Activated CD4-positive, alpha-beta T cell treated with anti-CD3 and anti-CD28 coated beads for 36 hours (primary cell): ENCODE measurements around the gene TNFRSF6B. TPM values are rescaled to one million over a fixed set of nuclear protein-coding genes. Genes with fewer than 3 reads are reported as not detected.
"Not testable (repeated sequence)": the region's sequence is repeated elsewhere in the genome, so short reads cannot be mapped to it uniquely, and the experiment has no call there.

Experiments used
- ATAC-seq: fragments of 200-7000 bp; cut with Tn5 transposase; one replicate; pipeline ENCODE4 v1.10.0; 2021; ENCODE audit warnings: mild to moderate bottlenecking, moderate library complexity
- CTCF ChIA-PET: fragments of 350-600 bp; sonication (Branson Sonifier 250); formaldehyde crosslinking; loops from one replicate; lab custom pipeline; 2021; ENCODE audit warnings: antibody characterized with exemption; lab: Charles Lee
- POLR2A ChIA-PET: fragments of 350-600 bp; sonication (Branson Sonifier 250); formaldehyde crosslinking; loops from one replicate; lab custom pipeline; 2021; ENCODE audit warnings: antibody characterized with exemption, inconsistent platforms; lab: Charles Lee
- DNase-seq: peaks from one replicate; pipeline ENCODE4 v3.0.0-alpha.2; 2020
- H3K27ac Mint-ChIP-seq: one replicate; pipeline ENCODE4 v1.8.0; 2021; ENCODE audit warnings: mixed read lengths
- H3K27me3 Mint-ChIP-seq: one replicate; pipeline ENCODE4 v1.8.0; 2021; ENCODE audit warnings: mixed read lengths
- H3K36me3 Mint-ChIP-seq: one replicate; pipeline ENCODE4 v1.8.0; 2021; ENCODE audit warnings: low read depth, mixed read lengths
- H3K4me1 Mint-ChIP-seq: one replicate; pipeline ENCODE4 v1.8.0; 2021; ENCODE audit warnings: mixed read lengths
- H3K4me3 Mint-ChIP-seq: one replicate; pipeline ENCODE4 v1.8.0; 2021; ENCODE audit warnings: mild to moderate bottlenecking, moderate library complexity, mixed read lengths
- H3K9me3 Mint-ChIP-seq: one replicate; pipeline ENCODE4 v1.8.0; 2021; ENCODE audit warnings: low read depth, mixed read lengths
- intact Hi-C, 2 experiments: fragments of 100-400 bp; cut with DNase I in 1 of 2; cut with micrococcal nuclease in 1 of 2; formaldehyde crosslinking; loops; one replicate each; pipeline versions ENCODE4 v1.14.2 to v1.15.1; 2022 to 2024; cut with DNase I, micrococcal nuclease
- total RNA-seq, 2 experiments: library from RNA; stranded (reverse); gene quantifications; one replicate each; pipeline ENCODE4 v1.2.3, GENCODE V29; 2021

TNFRSF6B gene
- total RNA-seq, 2 experiments from 2014 or later = 0.21 to 1.7 TPM

GRCh38 chr20:63656451-63656850 lies 40.0 kb upstream of the TNFRSF6B start:
- Mint-ChIP-seq H3K27me3 (no peaks in the 10 kb centered on the region), H3K27ac (no peak overlapping the region), H3K4me1 (peaks cover 33% of the 10 kb centered on the region), H3K9me3 (no peaks in the 10 kb centered on the region), H3K36me3 (peaks cover 5% of the 10 kb centered on the region), H3K4me3 (peak overlapping the region; percentile 95)
- ChIA-PET POLR2A (no interaction called here), CTCF (interaction anchor here (0.9 kb wide), 1 partner anchor 12 kb away, joined by 3 read pairs; no protein-coding TSS in a partner anchor)
- ATAC-seq (no peak), DNase-seq (no peak)
- intact Hi-C loops = loop anchor here in 1 of 2 experiments (5.0 kb wide), 2 partner anchors 74 to 439 kb away; partner anchors contain the start of gene YTHDF1

- POLR2A ChIA-PET = interaction anchor here (1.2 to 1.8 kb wide), 3 partner anchors 15 to 51 kb away, joined by 3 to 8 read pairs (median 6); partner anchors contain the start of genes ARFRP1, GMEB2 and ZGPAT
- CTCF ChIA-PET = interaction anchor here (0.9 to 1.3 kb wide), 4 partner anchors 11 to 136 kb away, joined by 3 to 9 read pairs (median 4); partner anchors contain the start of gene PPDPF
- Mint-ChIP-seq H3K9me3 (no peaks in the 10 kb centered on the region), H3K27me3 (no peaks in the 10 kb centered on the region), H3K36me3 (peaks cover 7% of the 10 kb centered on the region), H3K4me3 (peak overlapping the region; percentile 95), H3K27ac (peak overlapping the region; percentile 94), H3K4me1 (peaks cover 30% of the 10 kb centered on the region)
- ATAC-seq (no peak), DNase-seq (peak; percentile 37)
- intact Hi-C loops = loop anchor here in 1 of 2 experiments (5.0 kb wide), 2 partner anchors 75 to 440 kb away; partner anchors contain the start of gene YTHDF1
Observed at GRCh38 chr20:63657260-63657936, 39.1 kb upstream of the TNFRSF6B start.

GRCh38 chr20:63657937-63658748 lies 38.3 kb upstream of the TNFRSF6B start, which contains the start of gene RTEL1:
Gene RTEL1, plus strand, starts transcription at chr20:63658312. Its CDS starts 1,091 bp downstream, at chr20:63659403.
- Mint-ChIP-seq H3K27me3 (no peaks in the 10 kb centered on the region), H3K36me3 (peaks cover 7% of the 10 kb centered on the region), H3K27ac (peak within 1 kb of the TSS; percentile 94), H3K9me3 (no peaks in the 10 kb centered on the region), H3K4me3 (peak within 1 kb of the TSS; percentile 95), H3K4me1 (peaks cover 30% of the 10 kb centered on the region)
- ChIA-PET POLR2A (interaction anchor here (1.2 to 1.8 kb wide), 3 partner anchors 16 to 50 kb away, joined by 3 to 8 read pairs (median 6); partner anchors contain the start of genes ARFRP1, GMEB2 and ZGPAT), CTCF (interaction anchor here (0.6 to 1.3 kb wide), 7 partner anchors 16 to 137 kb away, joined by 3 to 9 read pairs (median 4); partner anchors contain the start of gene PPDPF)
- intact Hi-C loops = loop anchor here in 1 of 2 experiments (1.0 to 5.0 kb wide), 12 partner anchors 16 to 441 kb away; partner anchors contain the start of genes ARFGAP1, ARFRP1, DNAJC5 and GMEB2
- ATAC-seq (peak; percentile 82), DNase-seq (peak; percentile 92)

GRCh38 chr20:63658749-63659187 lies 37.7 kb upstream of the TNFRSF6B start:
- intact Hi-C loops = loop anchor here in 1 of 2 experiments (1.0 to 5.0 kb wide), 12 partner anchors 16 to 441 kb away; partner anchors contain the start of genes ARFGAP1, ARFRP1, DNAJC5 and GMEB2

GRCh38 chr20:63659370-63659769 lies 37.1 kb upstream of the TNFRSF6B start:
- CTCF ChIA-PET = no interaction called here
- no peak overlapping the region for H3K27ac Mint-ChIP-seq
- ATAC-seq (no peak), DNase-seq (no peak)
- no peaks in the 10 kb centered on the region for H3K27me3 Mint-ChIP-seq
- H3K36me3 Mint-ChIP-seq = peaks cover 7% of the 10 kb centered on the region
- intact Hi-C loops = loop anchor here in 1 of 2 experiments (2.0 to 5.0 kb wide), 3 partner anchors 77 to 442 kb away; partner anchors contain the start of gene YTHDF1
- H3K9me3 Mint-ChIP-seq = no peaks in the 10 kb centered on the region
- POLR2A ChIA-PET = no interaction called here
- H3K4me1 Mint-ChIP-seq = peaks cover 23% of the 10 kb centered on the region
- H3K4me3 Mint-ChIP-seq = peak overlapping the region; percentile 95

More at GRCh38 chr20:63658749-63659187, 37.7 kb upstream of the TNFRSF6B start:
- Mint-ChIP-seq H3K36me3 (peaks cover 7% of the 10 kb centered on the region), H3K4me3 (peak overlapping the region; percentile 95), H3K4me1 (peaks cover 29% of the 10 kb centered on the region), H3K9me3 (no peaks in the 10 kb centered on the region), H3K27ac (peak overlapping the region; percentile 94), H3K27me3 (no peaks in the 10 kb centered on the region)
- CTCF ChIA-PET = interaction anchor here (0.6 to 1.3 kb wide), 6 partner anchors 17 to 138 kb away, joined by 3 to 9 read pairs (median 4); partner anchors contain the start of gene PPDPF
- POLR2A ChIA-PET = interaction anchor here (1.2 to 1.8 kb wide), 3 partner anchors 17 to 49 kb away, joined by 3 to 8 read pairs (median 6); partner anchors contain the start of genes ARFRP1, GMEB2 and ZGPAT
- ATAC-seq = peak; percentile 21
- DNase-seq = peak; percentile 57

GRCh38 chr20:63660174-63660573 lies 36.3 kb upstream of the TNFRSF6B start:
- H3K27me3 Mint-ChIP-seq, H3K27ac Mint-ChIP-seq, H3K36me3 Mint-ChIP-seq, ATAC-seq, intact Hi-C loops, DNase-seq, CTCF ChIA-PET, H3K9me3 Mint-ChIP-seq, POLR2A ChIA-PET: not testable (repeated sequence)
- Mint-ChIP-seq H3K4me1 (peaks cover 18% of the 10 kb centered on the region), H3K4me3 (peak overlapping the region; percentile 95)

GRCh38 chr20:63660622-63661021 lies 35.8 kb upstream of the TNFRSF6B start:
- DNase-seq = no peak
- Mint-ChIP-seq H3K27ac (no peak overlapping the region), H3K4me1 (peaks cover 18% of the 10 kb centered on the region), H3K27me3 (no peaks in the 10 kb centered on the region), H3K9me3 (no peaks in the 10 kb centered on the region), H3K4me3 (no peak overlapping the region), H3K36me3 (peaks cover 9% of the 10 kb centered on the region)
- ChIA-PET POLR2A (no interaction called here), CTCF (no interaction called here)
- no peak for ATAC-seq
- intact Hi-C loops = no loop called here

GRCh38 chr20:63661108-63661507 lies 35.3 kb upstream of the TNFRSF6B start:
- CTCF ChIA-PET = no interaction called here

GRCh38 chr20:63661959-63662812 lies 34.3 kb upstream of the TNFRSF6B start:
- H3K27me3 Mint-ChIP-seq = no peaks in the 10 kb centered on the region

More at GRCh38 chr20:63661108-63661507, 35.3 kb upstream of the TNFRSF6B start:
- Mint-ChIP-seq H3K27ac (no peak overlapping the region), H3K4me1 (peaks cover 18% of the 10 kb centered on the region), H3K4me3 (no peak overlapping the region), H3K9me3 (no peaks in the 10 kb centered on the region), H3K36me3 (peaks cover 9% of the 10 kb centered on the region), H3K27me3 (no peaks in the 10 kb centered on the region)
- no peak for ATAC-seq
- POLR2A ChIA-PET = no interaction called here
- no peak for DNase-seq
- intact Hi-C loops = no loop called here

GRCh38 chr20:63662813-63663189 lies 33.7 kb upstream of the TNFRSF6B start:
- DNase-seq = no peak
- POLR2A ChIA-PET = no interaction called here
- Mint-ChIP-seq H3K36me3 (peaks cover 14% of the 10 kb centered on the region), H3K9me3 (no peaks in the 10 kb centered on the region), H3K4me3 (no peak overlapping the region), H3K27ac (no peak overlapping the region), H3K27me3 (no peaks in the 10 kb centered on the region), H3K4me1 (peaks cover 14% of the 10 kb centered on the region)
- no peak for ATAC-seq
- CTCF ChIA-PET = interaction anchor here (1.3 kb wide), 1 partner anchor 123 kb away, joined by 4 read pairs; no protein-coding TSS in a partner anchor
- intact Hi-C loops = no loop called here

More at GRCh38 chr20:63661959-63662812, 34.3 kb upstream of the TNFRSF6B start:
- no peak overlapping the region for H3K27ac Mint-ChIP-seq
- H3K4me3 Mint-ChIP-seq = no peak overlapping the region
- peaks cover 15% of the 10 kb centered on the region for H3K4me1 Mint-ChIP-seq
- DNase-seq (no peak), ATAC-seq (no peak)
- ChIA-PET CTCF (interaction anchor here (0.6 to 1.3 kb wide), 2 partner anchors 124 to 342 kb away, joined by 3 to 4 read pairs; no protein-coding TSS in a partner anchor), POLR2A (interaction anchor here (0.6 kb wide), 1 partner anchor 113 kb away, joined by 4 read pairs; no protein-coding TSS in a partner anchor)
- intact Hi-C loops = no loop called here
- H3K9me3 Mint-ChIP-seq = no peaks in the 10 kb centered on the region
- peaks cover 12% of the 10 kb centered on the region for H3K36me3 Mint-ChIP-seq
